H7 (cell line): ENCODE results near the gene WNT11. TPM values are rescaled to one million over a fixed set of nuclear protein-coding genes. Genes with fewer than 3 reads are reported as not detected.

Source experiments
- DNase-seq: peaks from one replicate; pipeline ENCODE4 v3.0.0; 2012
- H3K27me3 ChIP-seq: 2 replicates; pipeline ENCODE4 v1.6.0; 2011; ENCODE audit warnings: mild to moderate bottlenecking, low read length; ENCODE audit not compliant: control insufficient read depth, insufficient read depth
- H3K36me3 ChIP-seq: replicated peaks from 2 replicates; pipeline ENCODE4 v1.5.1; 2011; ENCODE audit warnings: low read length; ENCODE audit not compliant: control insufficient read depth, insufficient read depth
- H3K4me3 ChIP-seq: 2 replicates; pipeline ENCODE4 v1.5.1; 2011; ENCODE audit warnings: low read depth, mild to moderate bottlenecking, control low read depth, low read length, moderate library complexity; ENCODE audit not compliant: insufficient read depth
- total RNA-seq: library from RNA; depleted of rRNA; stranded (reverse); fragments of >200 nt; shearing (Covaris generic); gene quantifications from 2 replicates; pipeline ENCODE4 v1.2.3, GENCODE V29; 2014; rRNA removed

The WNT11 gene
- total RNA-seq, 1 experiment from 2014 or later = 1.0 TPM

DNA sequence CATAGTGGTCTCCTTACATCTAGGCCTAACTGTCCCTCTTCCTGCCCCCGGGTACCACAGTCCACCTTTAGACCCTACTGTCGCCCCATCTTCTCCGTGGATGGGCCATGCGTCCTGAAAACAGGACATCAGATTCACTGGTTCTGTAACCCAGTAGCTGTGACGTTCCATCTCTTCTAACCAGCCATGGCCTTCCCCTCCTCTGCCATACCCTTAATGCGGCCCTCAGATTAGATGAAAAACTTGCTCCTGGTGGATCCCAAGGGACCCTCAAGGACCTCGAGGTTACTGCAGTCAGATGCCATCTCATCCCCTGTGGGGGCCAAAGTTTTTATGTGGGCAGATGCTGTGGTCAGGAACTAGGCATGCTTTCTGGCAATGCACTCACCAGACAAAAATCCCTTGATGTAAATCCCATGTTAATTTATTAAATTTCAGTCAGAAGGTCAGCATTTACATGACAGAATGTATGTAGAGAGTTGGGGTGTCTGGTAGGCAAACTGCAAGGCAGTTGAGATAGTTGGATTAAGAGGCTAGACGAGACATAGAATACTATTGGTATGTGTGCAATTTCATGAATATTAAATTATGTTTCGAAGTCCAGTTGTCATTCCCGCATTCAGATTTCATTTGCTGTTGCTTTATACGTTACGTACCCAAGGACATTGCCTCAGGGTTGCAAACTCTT, 64.3 kb downstream of the WNT11 start:
- H3K4me3 ChIP-seq = no peak overlapping the region
- H3K36me3 ChIP-seq = no peaks in the 10 kb centered on the region
- DNase-seq = no peak
- no peaks in the 10 kb centered on the region for H3K27me3 ChIP-seq

DNA sequence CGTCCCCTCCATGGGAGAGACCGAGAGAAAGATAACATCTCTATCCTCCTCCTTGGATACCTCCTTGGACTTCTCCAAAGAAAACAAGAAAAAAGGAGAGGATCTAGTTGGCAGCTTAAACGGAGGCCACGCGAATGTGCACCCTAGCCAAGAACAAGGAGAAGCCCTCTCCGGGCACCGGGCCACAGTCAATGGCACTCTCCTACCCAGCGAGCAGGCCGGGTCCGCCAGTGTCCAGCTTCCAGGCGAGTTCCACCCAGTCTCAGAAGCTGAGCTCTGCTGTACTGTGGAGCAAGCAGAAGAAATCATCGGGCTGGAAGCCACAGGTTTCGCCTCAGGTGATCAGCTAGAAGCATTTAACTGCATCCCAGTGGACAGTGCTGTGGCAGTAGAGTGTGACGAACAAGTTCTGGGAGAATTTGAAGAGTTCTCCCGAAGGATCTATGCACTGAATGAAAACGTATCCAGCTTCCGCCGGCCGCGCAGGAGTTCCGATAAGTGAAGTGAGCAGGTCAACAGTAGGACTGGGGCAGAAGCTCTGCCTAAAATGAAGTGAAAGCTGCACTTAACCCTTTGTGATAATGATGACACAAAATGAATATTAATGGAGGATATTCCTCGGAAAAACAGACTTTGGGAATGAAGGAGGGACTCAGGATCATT, 65.3 kb downstream of the WNT11 start:
- Histone ChIP-seq H3K36me3 (no peaks in the 10 kb centered on the region), H3K27me3 (no peaks in the 10 kb centered on the region), H3K4me3 (no peak overlapping the region)
- no peak for DNase-seq

DNA sequence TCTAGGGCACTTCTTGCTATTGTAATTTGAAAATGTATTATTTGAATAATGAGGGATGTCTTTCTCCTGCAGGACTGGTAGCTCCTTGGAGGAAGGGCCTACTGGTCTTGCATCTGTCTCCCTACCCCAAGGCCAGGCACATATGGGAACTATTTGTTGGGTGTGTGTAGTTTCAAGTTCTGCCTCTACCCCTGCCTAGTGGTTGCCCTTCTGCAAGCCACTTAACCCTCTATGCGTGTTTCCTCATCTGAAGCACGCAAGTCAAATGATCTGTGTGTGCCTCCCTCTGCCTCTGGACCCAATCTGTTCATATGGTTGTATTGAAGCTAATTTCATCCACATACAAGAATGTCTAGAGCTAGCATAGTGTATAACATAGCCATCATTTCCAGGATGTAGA, 67.0 kb downstream of the WNT11 start:
- Histone ChIP-seq H3K36me3 (no peaks in the 10 kb centered on the region), H3K4me3 (no peak overlapping the region), H3K27me3 (no peaks in the 10 kb centered on the region)
- DNase-seq = no peak

Other genes starting within 250 kb of the WNT11 start
- 27.0 and 37.0 TPM in 2 replicates for gene THAP12, start 174.6 kb upstream of the WNT11 start, total RNA-seq
- gene GVQW3, start 174.8 kb upstream of the WNT11 start, total RNA-seq = 4.0 and 5.7 TPM in 2 replicates
- 22.1 and 27.3 TPM in 2 replicates for gene EMSY, start 238.5 kb upstream of the WNT11 start, total RNA-seq